ENCODE results near the gene PRKCZ. TPM values are rescaled to one million over a fixed set of nuclear protein-coding genes. Genes with fewer than 3 reads are reported as not detected.

PRKCZ gene
- total RNA-seq, 3 donors from 2014 or later (not counting 1 experiment from before 2014, with no cell fraction given), result 25.1 to 37.1 (median 30.5) TPM

GRCh38 chr1:2032737-2033136 is 17.5 kb upstream of the PRKCZ start:
- no peak overlapping the region for H3K27ac ChIP-seq (ENCODE audit: low read length)
- TF ChIP-seq CTCF (IDR thresholded peaks at IDR 0.05), result no peak
- no peak overlapping the region for H3K4me3 Mint-ChIP-seq
- H3K9me3 Mint-ChIP-seq, result no peaks in the 10 kb centered on the region
- no peaks in the 10 kb centered on the region for H3K27me3 ChIP-seq (ENCODE audit: control insufficient read depth, insufficient read depth, low read length)
- WGBS (ENCODE audit: insufficient coverage), result 75% methylated on average over 14 of the region's 14 CpGs
- no peak for DNase-seq
- H3K27ac Mint-ChIP-seq, result no peak overlapping the region
- H3K4me1 ChIP-seq (ENCODE audit: control insufficient read depth, insufficient read depth, low read length), result no peaks in the 10 kb centered on the region
- no peaks in the 10 kb centered on the region for H3K9me3 ChIP-seq (ENCODE audit: control insufficient read depth, insufficient read depth, low read length)
- H3K36me3 Mint-ChIP-seq, result no peaks in the 10 kb centered on the region
- intact Hi-C loops (cut with micrococcal nuclease), result no loop called here
- peaks cover 0 to 3% of the 10 kb centered on the region in 2 donors for H3K27me3 Mint-ChIP-seq (ENCODE audit: low read depth in 2 of 2)
- no peak overlapping the region for H3K4me3 ChIP-seq (ENCODE audit: low read length)
- ATAC-seq, result no peak
- no peaks in the 10 kb centered on the region for H3K4me1 Mint-ChIP-seq
- no peaks in the 10 kb centered on the region for H3K36me3 ChIP-seq (ENCODE audit: control insufficient read depth, insufficient read depth, low read length)

- TF ChIP-seq CTCF (IDR thresholded peaks at IDR 0.05), result no peak
- no peaks in the 10 kb centered on the region for H3K9me3 ChIP-seq (ENCODE audit: control insufficient read depth, insufficient read depth, low read length)
- intact Hi-C loops (cut with micrococcal nuclease), result no loop called here
- DNase-seq (no peak), ATAC-seq (no peak)
- H3K4me3 ChIP-seq (ENCODE audit: low read length), result no peak overlapping the region
- H3K27ac Mint-ChIP-seq, result no peak overlapping the region
- no peaks in the 10 kb centered on the region for H3K4me1 ChIP-seq (ENCODE audit: control insufficient read depth, insufficient read depth, low read length)
- no peaks in the 10 kb centered on the region for H3K36me3 ChIP-seq (ENCODE audit: control insufficient read depth, insufficient read depth, low read length)
- no peak overlapping the region for H3K27ac ChIP-seq (ENCODE audit: low read length)
- no peaks in the 10 kb centered on the region for H3K9me3 Mint-ChIP-seq
- peaks cover 0 to 3% of the 10 kb centered on the region in 2 donors for H3K27me3 Mint-ChIP-seq (ENCODE audit: low read depth in 2 of 2)
- 84% methylated on average over 13 of the region's 13 CpGs for WGBS (ENCODE audit: insufficient coverage)
- H3K4me3 Mint-ChIP-seq, result no peak overlapping the region
- H3K36me3 Mint-ChIP-seq, result no peaks in the 10 kb centered on the region
- H3K27me3 ChIP-seq (ENCODE audit: control insufficient read depth, insufficient read depth, low read length), result no peaks in the 10 kb centered on the region
- no peaks in the 10 kb centered on the region for H3K4me1 Mint-ChIP-seq
Observed at GRCh38 chr1:2033165-2033564, 17.0 kb upstream of the PRKCZ start.

- no peaks in the 10 kb centered on the region for H3K9me3 ChIP-seq (ENCODE audit: control insufficient read depth, insufficient read depth, low read length)
- H3K4me1 ChIP-seq (ENCODE audit: control insufficient read depth, insufficient read depth, low read length), result no peaks in the 10 kb centered on the region
- H3K27me3 ChIP-seq (ENCODE audit: control insufficient read depth, insufficient read depth, low read length), result no peaks in the 10 kb centered on the region
- ATAC-seq (no peak), DNase-seq (no peak)
- no peaks in the 10 kb centered on the region for H3K36me3 ChIP-seq (ENCODE audit: control insufficient read depth, insufficient read depth, low read length)
- H3K27ac ChIP-seq (ENCODE audit: low read length), result no peak overlapping the region
- no peaks in the 10 kb centered on the region for H3K36me3 Mint-ChIP-seq
- 83% methylated on average over 15 of the region's 15 CpGs for WGBS (ENCODE audit: insufficient coverage)
- no peak overlapping the region for H3K4me3 Mint-ChIP-seq
- intact Hi-C loops (cut with micrococcal nuclease), result no loop called here
- TF ChIP-seq CTCF (IDR thresholded peaks at IDR 0.05), result no peak
- H3K4me3 ChIP-seq (ENCODE audit: low read length), result no peak overlapping the region
- H3K27ac Mint-ChIP-seq, result no peak overlapping the region
- no peaks in the 10 kb centered on the region for H3K9me3 Mint-ChIP-seq
- H3K27me3 Mint-ChIP-seq (ENCODE audit: low read depth in 2 of 2), result peaks cover 0 to 3% of the 10 kb centered on the region in 2 donors
- H3K4me1 Mint-ChIP-seq, result no peaks in the 10 kb centered on the region
Observed at GRCh38 chr1:2036287-2036686, 13.9 kb upstream of the PRKCZ start.

GRCh38 chr1:2037314-2037979 is 12.8 kb upstream of the PRKCZ start:
- Mint-ChIP-seq H3K4me3 (no peak overlapping the region), H3K27me3 (ENCODE audit: low read depth in 2 of 2) (peaks cover 0 to 3% of the 10 kb centered on the region in 2 donors), H3K27ac (no peak overlapping the region), H3K9me3 (no peaks in the 10 kb centered on the region), H3K4me1 (no peaks in the 10 kb centered on the region), H3K36me3 (no peaks in the 10 kb centered on the region)
- no peaks in the 10 kb centered on the region for H3K4me1 ChIP-seq (ENCODE audit: control insufficient read depth, insufficient read depth, low read length)
- H3K27me3 ChIP-seq (ENCODE audit: control insufficient read depth, insufficient read depth, low read length), result no peaks in the 10 kb centered on the region
- H3K36me3 ChIP-seq (ENCODE audit: control insufficient read depth, insufficient read depth, low read length), result no peaks in the 10 kb centered on the region
- intact Hi-C loops (cut with micrococcal nuclease), result no loop called here
- WGBS (ENCODE audit: insufficient coverage), result 84% methylated on average over 18 of the region's 18 CpGs
- H3K4me3 ChIP-seq (ENCODE audit: low read length), result no peak overlapping the region
- ATAC-seq (no peak), DNase-seq (no peak)
- no peak overlapping the region for H3K27ac ChIP-seq (ENCODE audit: low read length)
- no peak for TF ChIP-seq CTCF (IDR thresholded peaks at IDR 0.05)
- H3K9me3 ChIP-seq (ENCODE audit: control insufficient read depth, insufficient read depth, low read length), result no peaks in the 10 kb centered on the region
